ENCODE results near the gene BOC.

DNA sequence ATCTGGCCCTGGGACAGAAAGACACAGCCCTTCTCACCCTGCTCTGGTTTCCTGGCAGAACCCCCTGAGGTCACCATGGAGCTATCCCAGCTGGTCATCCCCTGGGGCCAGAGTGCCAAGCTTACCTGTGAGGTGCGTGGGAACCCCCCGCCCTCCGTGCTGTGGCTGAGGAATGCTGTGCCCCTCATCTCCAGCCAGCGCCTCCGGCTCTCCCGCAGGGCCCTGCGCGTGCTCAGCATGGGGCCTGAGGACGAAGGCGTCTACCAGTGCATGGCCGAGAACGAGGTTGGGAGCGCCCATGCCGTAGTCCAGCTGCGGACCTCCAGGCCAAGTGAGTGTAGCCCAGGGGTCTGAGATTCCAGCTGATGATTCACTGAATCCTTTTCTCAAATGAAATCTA lies 61.7 kb downstream of the BOC start:
- TF ChIP-seq POLR2A (IDR thresholded peaks at IDR 0.05): no peak
- TF ChIP-seq CTCF (IDR thresholded peaks at IDR 0.05): no peak
- no peak for TF ChIP-seq EP300 (IDR thresholded peaks at IDR 0.05)
